Liver (tissue), 9 donors: ENCODE data around the gene ARPP21. TPM values are rescaled to one million over a fixed set of nuclear protein-coding genes. Genes with fewer than 3 reads are reported as not detected.

ENCODE experiments used
- DNase-seq: peaks from one replicate; pipeline ENCODE4 v3.0.0-alpha.2; 2017; ENCODE audit warnings: low spot score
- H3K27ac ChIP-seq, 2 donors: one replicate each; pipeline ENCODE4 v1.7.0; 2013; ENCODE audit warnings: inconsistent platforms in 2 of 2, low read length in 2 of 2, control low read depth in 1 of 2, low read depth in 1 of 2, mild to moderate bottlenecking in 1 of 2
- H3K27me3 ChIP-seq, 4 donors: one replicate each; pipeline versions ENCODE4 v1.6.1 to v1.7.0; 2013; ENCODE audit warnings: low read length in 3 of 4, inconsistent platforms in 1 of 4, mild to moderate bottlenecking in 1 of 4, moderate library complexity in 1 of 4; ENCODE audit not compliant: control insufficient read depth in 4 of 4, insufficient read depth in 4 of 4
- H3K36me3 ChIP-seq, 4 donors: one replicate each; pipeline versions ENCODE4 v1.6.1 to v1.7.0; 2013; ENCODE audit warnings: low read length in 3 of 4, mild to moderate bottlenecking in 3 of 4, low read depth in 1 of 4, moderate library complexity in 1 of 4; ENCODE audit not compliant: control insufficient read depth in 4 of 4, insufficient read depth in 3 of 4
- H3K4me1 ChIP-seq, 4 donors: one replicate each; pipeline versions ENCODE4 v1.6.1 to v1.7.0; 2013; ENCODE audit warnings: low read length in 3 of 4, mild to moderate bottlenecking in 3 of 4, moderate library complexity in 1 of 4; ENCODE audit not compliant: control insufficient read depth in 4 of 4, insufficient read depth in 4 of 4
- H3K4me3 ChIP-seq, 3 donors: one replicate each; pipeline versions ENCODE4 v1.6.1 to v1.7.0; 2013; ENCODE audit warnings: low read length in 3 of 3, control low read depth in 1 of 3, low read depth in 1 of 3, mild to moderate bottlenecking in 1 of 3
- H3K9ac ChIP-seq, 2 donors: one replicate each; pipeline ENCODE4 v1.7.0; 2013; ENCODE audit warnings: low read length in 2 of 2, mild to moderate bottlenecking in 2 of 2, moderate library complexity in 2 of 2, control low read depth in 1 of 2, low read depth in 1 of 2
- H3K9me3 ChIP-seq, 4 donors: one replicate each; pipeline versions ENCODE4 v1.6.1 to v1.7.0; 2013; ENCODE audit warnings: low read length in 3 of 4; ENCODE audit not compliant: control insufficient read depth in 4 of 4
- CTCF ChIP-seq: fragments of 150-350 bp; IDR thresholded peaks from 2 replicates; pipeline ENCODE4 v1.5.1; 2017; ENCODE audit warnings: improper control_type of control experiment, low read depth, low read length; ENCODE audit not compliant: missing input control
- EGR1 ChIP-seq, 2 donors: IDR thresholded peaks; 2 replicates each; pipeline ENCODE4 v1.6.1; 2016 to 2018; ENCODE audit warnings: antibody characterized with exemption in 2 of 2, low read depth in 2 of 2
- FOXA1 ChIP-seq: IDR thresholded peaks from 2 replicates; pipeline ENCODE4 v1.6.1; 2016; ENCODE audit warnings: antibody characterized with exemption
- FOXA2 ChIP-seq: IDR thresholded peaks from 2 replicates; pipeline ENCODE4 v1.6.1; 2016; ENCODE audit warnings: antibody characterized with exemption
- GABPA ChIP-seq, 2 donors: IDR thresholded peaks in 1 of 2; conservative IDR thresholded peaks in 1 of 2; 2 replicates each; pipeline ENCODE4 v1.6.1; 2016; ENCODE audit warnings: antibody characterized with exemption in 2 of 2, mild to moderate bottlenecking in 1 of 2, moderate library complexity in 1 of 2
- HNF4A ChIP-seq, 2 donors: conservative IDR thresholded peaks; 2 replicates each; pipeline ENCODE4 v1.6.1; 2016; ENCODE audit warnings: antibody characterized with exemption in 2 of 2, mild to moderate bottlenecking in 2 of 2
- HNF4G ChIP-seq: IDR thresholded peaks from 2 replicates; pipeline ENCODE4 v1.6.1; 2016; ENCODE audit warnings: antibody characterized with exemption
- JUND ChIP-seq, 2 donors: IDR thresholded peaks; 2 replicates each; pipeline ENCODE4 v1.6.1; 2016; ENCODE audit warnings: antibody characterized with exemption in 2 of 2
- NR2F2 ChIP-seq: IDR thresholded peaks from 2 replicates; pipeline ENCODE4 v1.6.1; 2016; ENCODE audit warnings: antibody characterized with exemption
- RAD21 ChIP-seq, 2 donors: IDR thresholded peaks; 2 replicates each; pipeline ENCODE4 v1.6.1; 2016; ENCODE audit warnings: antibody characterized with exemption in 2 of 2, mild to moderate bottlenecking in 2 of 2
- RXRA ChIP-seq, 2 donors: IDR thresholded peaks; 2 replicates each; pipeline ENCODE4 v1.6.1; 2017 to 2018; ENCODE audit warnings: antibody characterized with exemption in 2 of 2, mild to moderate bottlenecking in 1 of 2
- SP1 ChIP-seq: IDR thresholded peaks from 2 replicates; pipeline ENCODE4 v1.6.1; 2018; ENCODE audit warnings: antibody characterized with exemption, mild to moderate bottlenecking
- TAF1 ChIP-seq: conservative IDR thresholded peaks from 2 replicates; pipeline ENCODE4 v1.6.1; 2016; ENCODE audit warnings: antibody characterized with exemption, mild to moderate bottlenecking
- YY1 ChIP-seq: IDR thresholded peaks from 2 replicates; pipeline ENCODE4 v1.6.1; 2016; ENCODE audit warnings: antibody characterized with exemption, mild to moderate bottlenecking
- ZBTB33 ChIP-seq: IDR thresholded peaks from 2 replicates; pipeline ENCODE4 v1.6.1; 2016; ENCODE audit warnings: antibody characterized with exemption
- WGBS: extraction: QIAGEN DNeasy Blood & Tissue Kit; methylation state at CpG from one replicate; pipeline ENCODE4 v1.1.7; 2013; 5-methylcytosine and 5-hydroxymethylcytosine counted together
- polyA plus RNA-seq, 2 donors: library from polyadenylated mRNA; stranded (reverse) in 1 of 2; unstranded in 1 of 2; fragments of 200-250 nt in 1 of 2; fragments of >200 nt in 1 of 2; fragmentation: Nextera tagmentation in 1 of 2; extraction: Ambion mirVana in 1 of 2; gene quantifications; one replicate each; pipeline versions ENCODE4 v1.2.1 to v1.2.3, GENCODE V29; 2013 to 2015
- total RNA-seq, 2 donors: library from RNA; depleted of rRNA; stranded (reverse); fragments of >200 nt; gene quantifications; one replicate each; pipeline ENCODE4 v1.2.3, GENCODE V29; 2014
- TF ChIP-seq, protein P1 (sequence below): IDR thresholded peaks from 2 replicates; pipeline ENCODE4 v1.6.1; 2016; ENCODE audit warnings: antibody characterized with exemption, mild to moderate bottlenecking
- TF ChIP-seq, protein P2 (sequence below): IDR thresholded peaks from 2 replicates; pipeline ENCODE4 v1.6.1; 2016; ENCODE audit warnings: antibody characterized with exemption
- donor health status: healthy.
- donor health status: healthy.
- donor health status: healthy.
- donor health status: healthy.
- donor health status: healthy.

ARPP21 gene
- total and polyA plus RNA-seq, 4 donors = 0.42 to 1.3 (median 0.66) TPM; not detected in 1

DNA sequence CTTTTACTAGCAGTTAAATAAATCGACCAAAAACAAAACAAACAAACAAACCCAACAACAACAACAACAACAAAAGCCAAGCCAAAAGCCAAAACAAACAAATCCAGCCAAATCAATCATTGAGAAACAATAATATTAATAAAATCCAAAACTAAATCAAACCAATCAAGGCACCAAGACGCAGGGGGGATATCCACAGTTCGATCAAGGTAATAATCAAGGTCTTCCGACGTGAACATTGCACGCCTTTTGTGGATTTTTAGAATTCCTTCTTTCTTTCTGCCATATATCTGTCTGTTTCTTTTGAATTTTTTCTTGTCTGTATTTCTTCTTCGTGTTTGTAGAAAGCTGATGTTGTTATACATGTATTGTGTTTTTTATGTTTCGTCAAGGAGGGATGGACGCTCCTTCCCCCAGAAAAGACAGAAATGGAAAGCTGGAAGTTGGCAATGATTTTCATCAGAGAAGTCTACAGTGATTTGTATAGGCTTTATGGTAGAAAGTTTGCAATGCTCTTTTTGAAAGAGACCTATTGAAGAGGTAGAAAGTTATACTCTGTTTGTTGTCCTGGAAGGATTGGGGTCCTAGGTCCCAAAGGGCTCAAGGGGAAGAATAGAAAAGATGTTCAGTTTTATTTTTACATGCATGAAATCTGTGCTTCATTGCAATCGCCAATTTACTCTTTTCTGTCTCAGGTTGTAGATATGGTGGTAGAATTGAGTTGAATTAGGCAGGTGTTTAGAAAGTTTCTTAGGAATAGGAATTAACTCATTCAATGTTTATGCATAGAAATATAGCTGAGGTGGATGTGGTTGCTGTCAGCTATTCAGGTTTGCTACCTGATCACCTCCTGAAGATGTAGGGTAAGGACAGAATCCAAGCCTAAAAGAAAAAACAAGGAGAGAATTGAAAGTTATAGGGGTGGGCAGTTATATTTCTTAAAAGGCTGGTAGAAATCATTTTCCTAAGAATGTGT lies 1.2 kb downstream of the ARPP21 start:
- no peaks in the 10 kb centered on the region for H3K9me3 ChIP-seq
- no peak overlapping the region for H3K9ac ChIP-seq
- TF ChIP-seq RXRA (IDR thresholded peaks at IDR 0.05) = no peak
- TF ChIP-seq, protein P1, sequence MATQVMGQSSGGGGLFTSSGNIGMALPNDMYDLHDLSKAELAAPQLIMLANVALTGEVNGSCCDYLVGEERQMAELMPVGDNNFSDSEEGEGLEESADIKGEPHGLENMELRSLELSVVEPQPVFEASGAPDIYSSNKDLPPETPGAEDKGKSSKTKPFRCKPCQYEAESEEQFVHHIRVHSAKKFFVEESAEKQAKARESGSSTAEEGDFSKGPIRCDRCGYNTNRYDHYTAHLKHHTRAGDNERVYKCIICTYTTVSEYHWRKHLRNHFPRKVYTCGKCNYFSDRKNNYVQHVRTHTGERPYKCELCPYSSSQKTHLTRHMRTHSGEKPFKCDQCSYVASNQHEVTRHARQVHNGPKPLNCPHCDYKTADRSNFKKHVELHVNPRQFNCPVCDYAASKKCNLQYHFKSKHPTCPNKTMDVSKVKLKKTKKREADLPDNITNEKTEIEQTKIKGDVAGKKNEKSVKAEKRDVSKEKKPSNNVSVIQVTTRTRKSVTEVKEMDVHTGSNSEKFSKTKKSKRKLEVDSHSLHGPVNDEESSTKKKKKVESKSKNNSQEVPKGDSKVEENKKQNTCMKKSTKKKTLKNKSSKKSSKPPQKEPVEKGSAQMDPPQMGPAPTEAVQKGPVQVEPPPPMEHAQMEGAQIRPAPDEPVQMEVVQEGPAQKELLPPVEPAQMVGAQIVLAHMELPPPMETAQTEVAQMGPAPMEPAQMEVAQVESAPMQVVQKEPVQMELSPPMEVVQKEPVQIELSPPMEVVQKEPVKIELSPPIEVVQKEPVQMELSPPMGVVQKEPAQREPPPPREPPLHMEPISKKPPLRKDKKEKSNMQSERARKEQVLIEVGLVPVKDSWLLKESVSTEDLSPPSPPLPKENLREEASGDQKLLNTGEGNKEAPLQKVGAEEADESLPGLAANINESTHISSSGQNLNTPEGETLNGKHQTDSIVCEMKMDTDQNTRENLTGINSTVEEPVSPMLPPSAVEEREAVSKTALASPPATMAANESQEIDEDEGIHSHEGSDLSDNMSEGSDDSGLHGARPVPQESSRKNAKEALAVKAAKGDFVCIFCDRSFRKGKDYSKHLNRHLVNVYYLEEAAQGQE = no peak
- TF ChIP-seq, protein P2, sequence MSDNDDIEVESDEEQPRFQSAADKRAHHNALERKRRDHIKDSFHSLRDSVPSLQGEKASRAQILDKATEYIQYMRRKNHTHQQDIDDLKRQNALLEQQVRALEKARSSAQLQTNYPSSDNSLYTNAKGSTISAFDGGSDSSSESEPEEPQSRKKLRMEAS = no peak
- TF ChIP-seq FOXA2 = no peak
- TF ChIP-seq CTCF = no peak
- no peak for TF ChIP-seq EGR1 (IDR thresholded peaks at IDR 0.05; ENCODE audit: low read depth in 2 of 2)
- TF ChIP-seq RAD21 (IDR thresholded peaks at IDR 0.05) = no peak
- no peak for TF ChIP-seq HNF4A (conservative IDR thresholded peaks at IDR 0.05)
- TF ChIP-seq YY1 = no peak
- TF ChIP-seq ZBTB33 = no peak
- no peak for TF ChIP-seq NR2F2
- TF ChIP-seq GABPA (IDR thresholded peaks at IDR 0.05 in 1 of 2, conservative IDR thresholded peaks at IDR 0.05 in 1 of 2) = no peak
- TF ChIP-seq SP1 = no peak
- TF ChIP-seq FOXA1 = no peak
- TF ChIP-seq JUND (IDR thresholded peaks at IDR 0.05) = no peak
- no peak for TF ChIP-seq TAF1
- no peak for TF ChIP-seq HNF4G
- 54% methylated on average over 10 of the region's 10 CpGs for WGBS
- H3K4me1 ChIP-seq = peaks cover 0 to 25% (median 6%) of the 10 kb centered on the region in 4 donors
- H3K4me3 ChIP-seq = peak overlapping the region; percentile 53 to 89 (median 65)
- peak overlapping the region; percentile 32 to 62 for H3K27ac ChIP-seq
- no peaks in the 10 kb centered on the region for H3K36me3 ChIP-seq
- no peak for DNase-seq
- H3K27me3 ChIP-seq = peaks cover 0 to 2% (median under 1%) of the 10 kb centered on the region in 4 donors
